ENCODE results near the gene LPCAT1. TPM values are rescaled to one million over a fixed set of nuclear protein-coding genes. Genes with fewer than 3 reads are reported as not detected.
"Not testable (repeated sequence)": the region's sequence is repeated elsewhere in the genome, so short reads cannot be mapped to it uniquely, and the experiment has no call there.

The LPCAT1 gene
- polyA plus RNA-seq, 1 donor: 27.6 TPM

- no peak for DNase-seq (ENCODE audit: low read depth)
These were observed 14.2 kb downstream of the LPCAT1 start for GRCh38 chr5:1509346-1510085.

GRCh38 chr5:1508659-1509290, 15.0 kb downstream of the LPCAT1 start:
- no peak for DNase-seq (ENCODE audit: low read depth)

GRCh38 chr5:1507961-1508658, 15.7 kb downstream of the LPCAT1 start:
- DNase-seq (ENCODE audit: low read depth): no peak

- no peak for DNase-seq (ENCODE audit: low read depth)
These were observed 16.3 kb downstream of the LPCAT1 start for GRCh38 chr5:1507457-1507856.

GRCh38 chr5:1507014-1507375, 16.8 kb downstream of the LPCAT1 start:
- no peak for DNase-seq (ENCODE audit: low read depth)

GRCh38 chr5:1506242-1507013, 17.3 kb downstream of the LPCAT1 start:
- no peak for DNase-seq (ENCODE audit: low read depth)

- no peak for DNase-seq (ENCODE audit: low read depth)
These were observed 18.1 kb downstream of the LPCAT1 start for GRCh38 chr5:1505506-1506241.

GRCh38 chr5:1505089-1505488, 18.7 kb downstream of the LPCAT1 start:
- not testable (repeated sequence) for DNase-seq (ENCODE audit: low read depth)

- no peak for DNase-seq (ENCODE audit: low read depth)
These were observed 19.1 kb downstream of the LPCAT1 start for GRCh38 chr5:1504617-1505016.

- DNase-seq (ENCODE audit: low read depth): no peak
These were observed 19.6 kb downstream of the LPCAT1 start for GRCh38 chr5:1504069-1504595.

GRCh38 chr5:1503241-1504068, 20.3 kb downstream of the LPCAT1 start:
- DNase-seq (ENCODE audit: low read depth): no peak

GRCh38 chr5:1502737-1503120, 21.0 kb downstream of the LPCAT1 start:
- no peak for DNase-seq (ENCODE audit: low read depth)

- DNase-seq (ENCODE audit: low read depth): no peak
These were observed 21.6 kb downstream of the LPCAT1 start for GRCh38 chr5:1502046-1502736.

- no peak for DNase-seq (ENCODE audit: low read depth)
These were observed 22.3 kb downstream of the LPCAT1 start for GRCh38 chr5:1501372-1502045.

GRCh38 chr5:1500411-1501091, 23.2 kb downstream of the LPCAT1 start:
- no peak for DNase-seq (ENCODE audit: low read depth)

- no peak for DNase-seq (ENCODE audit: low read depth)
These were observed 23.9 kb downstream of the LPCAT1 start for GRCh38 chr5:1499851-1500250.

- no peak for DNase-seq (ENCODE audit: low read depth)
These were observed 24.9 kb downstream of the LPCAT1 start for GRCh38 chr5:1498623-1499416.

Measured in forelimb muscle (tissue), 1 donor.